Activated T-cell treated with anti-CD3 and anti-CD28 coated beads, Interleukin-2, amount 50 U/mL, for 4 hours (primary cell): ENCODE data around the gene SLC25A31. TPM values are rescaled to one million over a fixed set of nuclear protein-coding genes. Genes with fewer than 3 reads are reported as not detected.

Source experiments
- ATAC-seq, 2 donors: fragments of 200-7000 bp; cut with Tn5 transposase; one replicate each; pipeline ENCODE4 v1.10.0; 2021
- DNase-seq: peaks from one replicate; pipeline ENCODE4 v3.0.0-alpha.2; 2020
- H3K27me3 Mint-ChIP-seq: one replicate; pipeline ENCODE4 v1.8.0; 2021; ENCODE audit warnings: low read depth, mixed read lengths
- H3K36me3 Mint-ChIP-seq: one replicate; pipeline ENCODE4 v1.8.0; 2022; ENCODE audit warnings: mixed read lengths; ENCODE audit not compliant: insufficient read depth
- H3K4me1 Mint-ChIP-seq: one replicate; pipeline ENCODE4 v1.8.0; 2021; ENCODE audit warnings: low read depth, mixed read lengths
- H3K4me3 Mint-ChIP-seq: one replicate; pipeline ENCODE4 v1.8.0; 2021; ENCODE audit warnings: mild to moderate bottlenecking, moderate library complexity, mixed read lengths
- H3K9me3 Mint-ChIP-seq: one replicate; pipeline ENCODE4 v1.8.0; 2021; ENCODE audit warnings: mixed read lengths
- total RNA-seq, 3 donors: library from RNA; stranded (reverse); gene quantifications; one replicate each; pipeline ENCODE4 v1.2.1, GENCODE V29; 2021

The SLC25A31 gene
- total RNA-seq, 3 donors from 2014 or later: not detected

- DNase-seq (no peak), ATAC-seq (no peak)
- Mint-ChIP-seq H3K36me3 (no peaks in the 10 kb centered on the region), H3K27me3 (peaks cover 2% of the 10 kb centered on the region), H3K4me3 (no peak overlapping the region), H3K9me3 (peaks cover 4% of the 10 kb centered on the region), H3K4me1 (no peaks in the 10 kb centered on the region)
Measured at GRCh38 chr4:127759228-127759820, 29.1 kb downstream of the SLC25A31 start.

DNA sequence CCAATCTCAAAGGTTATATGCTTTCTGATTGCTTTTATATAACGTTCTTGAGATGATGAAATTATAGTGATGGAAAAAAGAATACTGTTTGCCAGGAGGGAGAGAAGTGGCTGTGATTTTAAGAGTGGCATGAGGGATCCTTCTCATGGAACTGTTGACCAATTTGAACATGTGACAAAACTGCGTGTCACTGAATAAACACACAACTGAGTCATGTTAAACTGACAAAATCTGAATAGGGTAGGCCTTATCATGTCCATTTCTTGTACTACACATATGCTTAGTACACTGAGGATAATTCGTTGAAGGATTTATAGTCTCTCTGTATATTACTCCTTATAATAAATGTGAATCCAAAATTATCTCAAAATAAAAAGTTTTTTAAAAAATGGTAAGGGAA lies 29.7 kb downstream of the SLC25A31 start:
- peaks cover 4% of the 10 kb centered on the region for H3K9me3 Mint-ChIP-seq
- no peak for ATAC-seq
- no peak for DNase-seq
- peaks cover 2% of the 10 kb centered on the region for H3K27me3 Mint-ChIP-seq
- no peaks in the 10 kb centered on the region for H3K36me3 Mint-ChIP-seq
- H3K4me1 Mint-ChIP-seq: no peaks in the 10 kb centered on the region
- H3K4me3 Mint-ChIP-seq: no peak overlapping the region

GRCh38 chr4:127771535-127772275 lies 41.5 kb downstream of the SLC25A31 start:
- no peak for DNase-seq
- no peaks in the 10 kb centered on the region for H3K4me1 Mint-ChIP-seq
- no peaks in the 10 kb centered on the region for H3K36me3 Mint-ChIP-seq
- peaks cover 34% of the 10 kb centered on the region for H3K27me3 Mint-ChIP-seq
- no peaks in the 10 kb centered on the region for H3K9me3 Mint-ChIP-seq
- ATAC-seq: no peak
- H3K4me3 Mint-ChIP-seq: no peak overlapping the region

DNA sequence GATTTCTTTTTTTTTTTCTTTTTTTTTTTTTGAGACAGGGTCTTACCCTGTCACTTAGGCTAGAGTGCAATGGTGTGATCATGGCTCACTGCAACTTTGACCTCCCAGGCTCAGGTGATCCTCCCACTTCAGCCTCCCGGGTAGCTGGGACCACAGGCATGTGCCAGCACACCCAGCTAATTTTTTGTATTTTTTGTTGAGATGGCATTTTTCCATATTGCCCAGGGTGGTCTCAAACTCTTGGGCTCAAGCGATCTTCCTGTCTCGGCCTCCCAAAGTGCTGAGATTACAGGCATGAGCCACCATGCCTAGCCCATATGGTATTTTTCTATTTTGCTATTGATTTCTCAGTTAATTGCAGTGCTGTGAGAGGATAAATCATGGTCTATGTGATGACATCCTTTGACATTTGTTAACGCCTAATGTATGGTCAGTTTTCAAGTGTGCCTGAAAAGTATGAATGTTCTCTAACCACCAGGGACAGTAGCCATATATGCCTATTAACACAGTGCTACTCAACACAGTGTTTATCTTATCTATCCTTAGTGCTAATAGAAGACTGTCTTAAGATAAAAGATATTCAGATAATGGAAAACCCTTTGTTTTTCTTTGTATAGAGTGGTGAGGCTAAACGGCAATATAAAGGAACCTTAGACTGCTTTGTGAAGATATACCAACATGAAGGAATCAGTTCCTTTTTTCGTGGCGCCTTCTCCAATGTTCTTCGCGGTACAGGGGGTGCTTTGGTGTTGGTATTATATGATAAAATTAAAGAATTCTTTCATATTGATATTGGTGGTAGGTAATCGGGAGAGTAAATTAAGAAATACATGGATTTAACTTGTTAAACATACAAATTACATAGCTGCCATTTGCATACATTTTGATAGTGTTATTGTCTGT lies 42.8 kb downstream of the SLC25A31 start:
- Mint-ChIP-seq H3K36me3 (no peaks in the 10 kb centered on the region), H3K4me1 (no peaks in the 10 kb centered on the region), H3K27me3 (peaks cover 45% of the 10 kb centered on the region), H3K4me3 (no peak overlapping the region), H3K9me3 (no peaks in the 10 kb centered on the region)
- no peak for ATAC-seq
- no peak for DNase-seq

- no peaks in the 10 kb centered on the region for H3K4me1 Mint-ChIP-seq
- H3K27me3 Mint-ChIP-seq: peaks cover 63% of the 10 kb centered on the region
- ATAC-seq (no peak), DNase-seq (no peak)
- H3K36me3 Mint-ChIP-seq: no peaks in the 10 kb centered on the region
- H3K9me3 Mint-ChIP-seq: no peaks in the 10 kb centered on the region
- H3K4me3 Mint-ChIP-seq: no peak overlapping the region
Measured at GRCh38 chr4:127775843-127776242, 45.6 kb downstream of the SLC25A31 start.

DNA sequence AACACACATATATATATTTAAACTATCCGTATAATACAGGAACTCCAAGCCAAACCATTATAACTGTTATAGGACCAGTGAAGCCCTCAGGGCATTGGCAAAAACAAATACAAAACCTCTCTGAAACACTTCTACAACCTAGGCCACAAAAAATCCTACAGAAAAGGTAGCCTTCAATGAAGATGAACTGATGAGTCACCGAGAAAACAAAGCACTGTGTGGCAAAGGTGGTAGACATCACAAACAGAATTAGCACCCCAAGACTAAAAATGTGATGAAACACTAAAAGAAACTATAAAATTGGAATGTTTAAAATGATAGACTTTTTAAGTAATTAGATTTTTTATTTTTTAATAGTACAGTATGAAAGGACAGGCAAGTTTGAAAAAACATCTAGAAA lies 46.4 kb downstream of the SLC25A31 start:
- Mint-ChIP-seq H3K4me3 (no peak overlapping the region), H3K4me1 (peaks cover 7% of the 10 kb centered on the region), H3K27me3 (peaks cover 65% of the 10 kb centered on the region), H3K36me3 (no peaks in the 10 kb centered on the region), H3K9me3 (no peaks in the 10 kb centered on the region)
- DNase-seq (no peak), ATAC-seq (no peak)

DNA sequence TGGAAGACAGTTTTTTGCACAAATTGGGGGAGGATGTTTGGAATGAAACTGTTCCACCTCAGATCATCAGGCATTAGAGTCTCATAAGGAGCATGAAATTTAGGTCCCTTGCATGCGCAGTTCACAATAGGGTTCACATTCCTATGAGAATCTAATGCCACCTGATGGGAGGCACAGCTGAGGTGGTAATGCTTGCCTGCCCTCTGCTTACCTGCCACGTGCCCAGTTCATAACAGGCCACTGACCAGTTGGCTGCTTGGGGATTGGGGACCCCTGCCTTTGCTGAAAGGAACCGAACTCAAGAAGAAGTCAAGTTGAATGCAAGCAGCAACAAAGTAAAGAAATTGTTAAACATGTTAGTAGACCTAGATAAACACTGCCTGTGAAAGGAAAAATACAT lies 47.3 kb downstream of the SLC25A31 start:
- H3K4me3 Mint-ChIP-seq: no peak overlapping the region
- no peak for DNase-seq
- peaks cover 64% of the 10 kb centered on the region for H3K27me3 Mint-ChIP-seq
- H3K36me3 Mint-ChIP-seq: no peaks in the 10 kb centered on the region
- ATAC-seq: no peak
- H3K9me3 Mint-ChIP-seq: no peaks in the 10 kb centered on the region
- peaks cover 7% of the 10 kb centered on the region for H3K4me1 Mint-ChIP-seq

- no peak overlapping the region for H3K4me3 Mint-ChIP-seq
- peaks cover 13% of the 10 kb centered on the region for H3K4me1 Mint-ChIP-seq
- ATAC-seq (no peak), DNase-seq (no peak)
- H3K27me3 Mint-ChIP-seq: peaks cover 66% of the 10 kb centered on the region
- H3K36me3 Mint-ChIP-seq: no peaks in the 10 kb centered on the region
- no peaks in the 10 kb centered on the region for H3K9me3 Mint-ChIP-seq
Measured at GRCh38 chr4:127778102-127778501, 47.9 kb downstream of the SLC25A31 start.

GRCh38 chr4:127780598-127780997 lies 50.4 kb downstream of the SLC25A31 start:
- Mint-ChIP-seq H3K36me3 (no peaks in the 10 kb centered on the region), H3K4me1 (peaks cover 16% of the 10 kb centered on the region), H3K4me3 (peak overlapping the region; percentile 76), H3K27me3 (peaks cover 71% of the 10 kb centered on the region), H3K9me3 (no peaks in the 10 kb centered on the region)
- ATAC-seq: no peak
- DNase-seq: no peak

- Mint-ChIP-seq H3K4me3 (peak overlapping the region; percentile 76), H3K4me1 (peaks cover 16% of the 10 kb centered on the region), H3K9me3 (no peaks in the 10 kb centered on the region), H3K36me3 (no peaks in the 10 kb centered on the region), H3K27me3 (peaks cover 69% of the 10 kb centered on the region)
- DNase-seq (no peak), ATAC-seq (peak; percentile 29 to 39)
Measured at GRCh38 chr4:127781300-127782024, 51.3 kb downstream of the SLC25A31 start.

DNA sequence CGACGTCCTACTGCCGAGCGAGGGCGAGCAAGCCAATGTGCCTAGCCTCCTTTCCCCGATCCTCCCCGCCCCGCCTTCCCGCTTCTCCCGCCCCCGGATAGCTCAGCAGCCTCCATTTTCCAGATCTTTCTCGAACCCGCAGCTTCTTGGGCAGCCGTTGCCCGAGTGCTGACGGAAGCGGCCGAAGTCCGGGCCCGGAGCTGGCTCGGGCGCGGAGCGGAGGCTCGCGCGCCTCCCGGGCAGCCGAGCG lies 51.8 kb downstream of the SLC25A31 start:
- ATAC-seq (peak; percentile 30 to 83), DNase-seq (no peak)
- Mint-ChIP-seq H3K27me3 (peaks cover 69% of the 10 kb centered on the region), H3K36me3 (no peaks in the 10 kb centered on the region), H3K4me3 (peak overlapping the region; percentile 59), H3K9me3 (no peaks in the 10 kb centered on the region), H3K4me1 (peaks cover 16% of the 10 kb centered on the region)

DNA sequence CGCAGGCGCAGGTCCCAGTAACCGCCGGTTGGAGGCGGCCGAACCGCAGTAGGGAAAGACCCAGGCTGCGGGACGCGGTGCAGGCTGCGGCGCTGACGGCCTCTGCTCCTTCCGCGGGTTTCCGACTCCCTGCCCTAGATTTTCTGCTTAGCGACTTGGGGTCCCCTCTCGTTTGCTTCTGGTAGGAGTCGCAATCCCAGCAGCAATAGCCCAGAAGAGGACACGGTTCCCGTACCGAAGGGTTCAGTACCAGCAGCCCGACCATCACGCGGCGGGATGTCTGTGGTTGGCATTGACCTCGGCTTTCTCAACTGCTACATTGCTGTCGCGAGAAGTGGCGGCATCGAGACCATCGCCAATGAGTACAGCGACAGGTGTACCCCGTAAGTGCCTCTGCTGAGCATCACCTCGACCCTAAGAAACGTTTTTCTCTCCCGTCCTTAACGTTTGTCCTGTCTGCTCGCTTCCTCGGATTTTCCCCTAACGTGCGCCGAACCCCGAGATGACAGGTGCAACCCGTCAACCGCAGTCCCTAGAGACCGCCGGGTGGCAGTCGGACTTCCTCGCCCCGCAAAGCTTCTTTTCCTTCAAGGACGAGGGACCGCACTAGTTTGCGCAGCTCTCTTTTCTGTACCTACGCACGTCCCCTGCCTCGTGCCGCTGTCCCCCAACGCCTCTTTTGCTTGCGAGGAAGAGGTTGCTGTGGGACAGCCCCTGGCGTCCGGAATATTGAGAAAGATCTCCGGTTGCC lies 52.2 kb downstream of the SLC25A31 start, which contains the start of gene HSPA4L:
TSS of gene HSPA4L (plus strand) at position 48 of the 751 bp plus-strand sequence. CDS start at position 277, 229 bp downstream.
- peak; percentile 11 for DNase-seq
- H3K36me3 Mint-ChIP-seq: no peaks in the 10 kb centered on the region
- H3K4me3 Mint-ChIP-seq: peak within 1 kb of the TSS; percentile 84
- ATAC-seq: peak; percentile 36 to 84
- peaks cover 16% of the 10 kb centered on the region for H3K4me1 Mint-ChIP-seq
- peaks cover 66% of the 10 kb centered on the region for H3K27me3 Mint-ChIP-seq
- no peaks in the 10 kb centered on the region for H3K9me3 Mint-ChIP-seq

DNA sequence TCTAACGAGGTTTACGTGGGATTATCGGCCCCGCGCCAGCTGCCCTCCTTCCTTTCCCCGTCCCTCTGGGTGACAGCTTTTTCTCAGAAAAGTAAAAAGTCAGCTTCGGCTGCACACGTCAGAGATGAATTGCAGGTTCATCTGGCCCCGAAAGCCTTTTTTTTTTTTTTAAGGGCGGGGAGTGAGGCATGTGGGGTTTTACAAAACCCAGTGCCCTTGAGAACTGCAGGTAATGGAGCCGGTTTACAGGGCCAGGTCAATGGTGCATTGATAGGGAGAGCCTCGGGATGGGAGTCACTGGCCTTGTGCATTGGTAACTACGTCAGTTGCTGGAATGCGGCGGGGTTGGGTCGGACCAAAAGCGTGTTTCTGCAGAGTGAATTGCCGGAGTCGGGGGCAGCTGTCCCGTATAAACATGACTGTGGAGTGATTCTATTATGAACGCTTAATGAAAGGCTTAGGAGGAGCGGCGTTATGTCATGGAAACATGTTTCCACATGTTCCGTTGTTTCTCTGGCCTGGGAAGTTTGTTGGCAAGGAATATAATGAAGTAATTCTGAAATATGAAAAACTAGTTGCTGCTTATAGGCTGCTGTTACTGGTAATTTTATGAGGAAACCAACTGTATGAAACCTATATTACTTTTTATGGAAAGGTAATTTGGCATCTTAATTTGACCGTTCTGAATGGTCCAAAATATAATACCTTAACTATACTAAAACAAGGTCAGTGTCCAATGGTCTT lies 53.0 kb downstream of the SLC25A31 start:
- Mint-ChIP-seq H3K4me1 (peaks cover 16% of the 10 kb centered on the region), H3K4me3 (peak overlapping the region; percentile 84), H3K9me3 (no peaks in the 10 kb centered on the region), H3K27me3 (peaks cover 59% of the 10 kb centered on the region), H3K36me3 (no peaks in the 10 kb centered on the region)
- DNase-seq (no peak), ATAC-seq (peak in 1 of 2 donors; percentile 29)
